Measurements from ENCODE around the gene MCC.

MCC gene

DNA sequence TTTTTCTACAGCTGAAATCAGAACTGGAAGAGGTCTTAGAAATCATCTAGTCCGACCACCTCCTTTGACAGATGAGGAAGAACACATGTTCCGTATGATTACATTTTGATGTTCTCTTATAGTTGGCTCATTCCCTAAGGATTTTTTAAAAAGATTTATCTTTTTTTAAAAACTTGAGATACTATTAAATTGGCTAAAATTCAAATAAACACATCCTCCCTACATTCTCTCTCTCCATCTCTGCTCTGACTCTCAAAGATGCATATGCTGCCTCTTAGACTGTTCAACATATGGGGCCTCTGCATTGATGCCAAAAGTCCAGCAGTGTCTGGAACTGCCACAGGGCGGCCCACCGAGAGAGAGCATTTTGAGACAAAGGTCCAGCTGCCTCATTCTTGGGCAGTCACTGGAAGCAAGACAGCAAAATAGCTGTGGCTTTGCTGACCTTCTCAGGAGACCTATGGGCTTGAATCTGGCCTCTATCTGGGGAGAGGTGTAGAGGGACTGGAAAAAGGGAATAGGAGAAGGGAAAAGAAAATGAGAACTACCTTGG, 40.7 kb downstream of the MCC start:
- peak; percentile 25 for TF ChIP-seq CTCF (IDR thresholded peaks at IDR 0.05; ENCODE audit: insufficient read depth, missing control alignments)
- DNase-seq (ENCODE audit: insufficient read length, low spot score): no peak
- no peak for FAIRE-seq

DNA sequence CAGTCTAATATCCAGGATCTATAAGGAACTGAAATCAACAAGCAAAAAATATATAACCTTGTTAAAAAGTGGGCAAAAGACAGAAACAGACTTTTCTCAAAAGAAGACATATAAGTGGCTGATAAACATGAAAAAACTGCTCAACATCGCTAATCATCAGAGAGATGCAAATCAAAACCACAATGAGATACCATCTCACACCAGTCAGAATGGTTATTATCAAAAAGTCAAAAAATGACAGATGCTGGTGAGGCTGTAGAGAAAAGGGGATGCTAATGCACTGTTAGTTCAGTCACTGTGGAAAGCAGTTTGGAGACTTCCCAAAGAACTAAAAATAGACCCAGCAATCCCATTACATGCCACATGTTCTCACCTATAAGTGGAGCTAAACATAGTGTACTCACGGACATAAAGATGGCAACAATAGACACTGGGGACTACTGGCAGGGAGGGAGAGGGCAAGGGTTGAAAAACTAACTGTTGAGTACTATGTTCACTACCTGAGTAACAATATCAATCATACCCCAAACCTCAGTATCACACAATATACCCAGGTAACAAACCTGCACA, 41.8 kb downstream of the MCC start:
- no peak for DNase-seq (ENCODE audit: insufficient read length, low spot score)
- FAIRE-seq: no peak
- no peak for TF ChIP-seq CTCF (IDR thresholded peaks at IDR 0.05; ENCODE audit: insufficient read depth, missing control alignments)

DNA sequence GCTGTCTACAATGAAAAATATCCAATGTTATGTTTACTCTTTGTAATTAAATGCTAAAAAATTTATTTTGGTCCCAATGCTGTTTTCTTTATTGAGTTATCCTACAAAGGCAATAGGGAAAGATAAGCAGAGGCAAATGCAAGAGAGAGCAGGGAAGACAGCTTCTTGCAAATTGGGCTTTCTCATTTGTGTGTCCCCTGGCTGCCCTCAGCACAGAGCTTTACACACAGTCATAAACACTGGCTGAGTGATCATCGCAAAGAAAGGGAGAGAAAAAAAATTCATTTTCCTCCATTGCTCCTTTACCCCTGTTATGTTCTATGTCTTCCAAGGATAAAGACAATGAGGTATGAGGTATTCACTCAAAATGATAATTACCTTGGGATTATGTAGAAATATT, 51.1 kb downstream of the MCC start:
- DNase-seq (ENCODE audit: insufficient read length, low spot score) (no peak), FAIRE-seq (no peak)

DNA sequence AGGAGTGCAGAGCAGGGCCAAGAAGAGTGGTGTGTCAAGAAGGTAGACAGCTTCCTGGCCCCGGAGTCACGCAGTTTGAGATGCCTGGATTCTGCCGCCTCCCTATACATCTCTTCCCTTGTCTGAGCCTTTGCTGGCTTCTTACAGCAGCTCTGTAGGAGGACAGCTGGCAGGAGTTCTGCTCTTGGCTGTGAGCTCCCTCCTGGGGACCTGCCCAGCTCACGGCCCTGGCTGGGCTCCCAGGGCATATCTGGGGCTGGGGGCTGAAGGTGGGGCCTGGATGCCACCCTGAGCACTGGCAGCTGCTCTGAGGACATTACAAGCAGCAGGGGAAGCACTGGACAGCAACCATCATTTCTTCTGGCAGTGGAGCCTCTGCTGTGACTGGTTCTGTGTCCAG, 52.7 kb downstream of the MCC start:
- TF ChIP-seq CTCF (IDR thresholded peaks at IDR 0.05; ENCODE audit: insufficient read depth, missing control alignments): no peak
- FAIRE-seq: no peak
- no peak for DNase-seq (ENCODE audit: insufficient read length, low spot score)

More for the DNA sequence above, 51.1 kb downstream of the MCC start:
- no peak for TF ChIP-seq CTCF (IDR thresholded peaks at IDR 0.05; ENCODE audit: insufficient read depth, missing control alignments)

- no peak for TF ChIP-seq CTCF (IDR thresholded peaks at IDR 0.05; ENCODE audit: insufficient read depth, missing control alignments)
- FAIRE-seq (no peak), DNase-seq (ENCODE audit: insufficient read length, low spot score) (no peak)
These were observed 53.4 kb downstream of the MCC start, which contains the start of gene TSSK1B for GRCh38 chr5:113434889-113435288. Gene TSSK1B, minus strand, starts transcription at chr5:113434989. Its CDS starts 150 bp downstream, at chr5:113434839.

DNA sequence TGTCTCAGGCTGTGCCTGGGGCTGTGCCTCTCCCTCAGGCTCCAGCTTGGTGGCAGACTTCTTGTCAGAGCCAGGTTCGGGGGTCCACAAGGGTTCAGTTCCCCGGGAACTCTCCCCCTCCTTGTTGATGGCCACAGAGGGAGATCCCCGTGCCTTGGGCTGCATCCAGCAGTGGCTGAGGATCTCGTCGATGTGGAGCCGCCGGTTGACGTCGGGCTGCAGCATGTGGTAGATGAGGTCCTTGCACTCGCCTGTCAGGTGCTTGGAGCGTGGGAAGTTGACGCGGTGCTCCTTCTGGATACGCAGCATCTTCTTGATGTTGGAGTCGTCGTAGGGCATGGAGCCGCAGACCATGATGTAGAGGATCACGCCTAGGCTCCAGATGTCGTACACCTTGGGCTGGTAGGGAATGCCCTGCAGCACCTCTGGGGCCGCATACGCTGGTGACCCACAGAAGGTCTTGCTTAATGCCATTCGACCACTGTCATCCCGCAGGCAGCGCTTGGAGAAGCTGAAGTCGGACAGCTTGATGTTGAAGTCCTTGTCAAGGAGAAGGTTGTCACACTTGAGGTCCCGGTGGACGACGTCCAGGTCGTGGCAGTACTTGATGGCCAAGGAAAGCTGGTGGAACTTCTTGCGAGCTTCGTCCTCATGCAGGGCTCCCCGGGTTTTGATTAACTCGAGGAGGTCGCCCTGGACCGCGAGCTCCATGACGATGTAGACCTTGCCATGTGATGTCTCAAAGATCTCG, 54.2 kb downstream of the MCC start:
- FAIRE-seq (no peak), DNase-seq (ENCODE audit: insufficient read length, low spot score) (no peak)
- TF ChIP-seq CTCF (IDR thresholded peaks at IDR 0.05; ENCODE audit: insufficient read depth, missing control alignments): no peak

DNA sequence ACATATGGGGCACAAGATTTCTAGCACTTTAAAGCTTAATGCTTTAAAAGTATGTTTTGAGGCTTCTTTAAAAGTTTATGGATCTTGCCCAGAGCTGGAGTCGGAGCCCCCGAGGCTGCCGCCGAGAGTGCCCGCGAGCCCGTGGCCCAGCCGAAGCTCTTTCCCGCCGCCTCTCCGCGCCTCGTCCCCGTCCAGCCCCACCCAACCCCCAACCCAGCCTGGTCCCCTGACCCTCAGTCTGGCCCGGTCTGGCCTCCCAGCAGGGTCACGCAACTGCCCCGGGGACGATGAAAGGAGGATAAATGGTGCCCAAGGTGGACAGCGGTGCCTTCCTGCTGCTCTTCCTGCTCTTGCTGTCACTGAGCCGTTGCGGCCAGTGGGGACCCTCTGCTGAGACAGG, 55.2 kb downstream of the MCC start:
- no peak for FAIRE-seq
- no peak for TF ChIP-seq CTCF (IDR thresholded peaks at IDR 0.05; ENCODE audit: insufficient read depth, missing control alignments)
- no peak for DNase-seq (ENCODE audit: insufficient read length, low spot score)
